NT2/D1 (cell line): ENCODE data around the gene CELSR1.
"Not testable (repeated sequence)": the region's sequence is repeated elsewhere in the genome, so short reads cannot be mapped to it uniquely, and the experiment has no call there.

ENCODE experiments used
- DNase-seq: peaks from one replicate; pipeline ENCODE4 v3.0.0-alpha.2; 2011; ENCODE audit warnings: low read depth, low spot score
- H3K27me3 ChIP-seq: 2 replicates; pipeline ENCODE4 v1.6.0; 2011; ENCODE audit warnings: mild to moderate bottlenecking; ENCODE audit not compliant: insufficient read length, insufficient read depth
- H3K36me3 ChIP-seq: 2 replicates; pipeline ENCODE4 v1.6.1; 2011; ENCODE audit warnings: mild to moderate bottlenecking, low read length, mixed read lengths; ENCODE audit not compliant: insufficient read depth, insufficient read length
- H3K4me1 ChIP-seq: 2 replicates; pipeline ENCODE4 v1.5.1; 2011; ENCODE audit not compliant: insufficient read depth, insufficient read length
- H3K4me3 ChIP-seq: 2 replicates; pipeline ENCODE4 v1.5.1; 2011; ENCODE audit warnings: low read depth; ENCODE audit not compliant: insufficient read length
- H3K9ac ChIP-seq: 2 replicates; pipeline ENCODE4 v1.6.0; 2011; ENCODE audit warnings: low read depth; ENCODE audit not compliant: insufficient read length
- H3K9me3 ChIP-seq: 2 replicates; pipeline ENCODE4 v1.5.1; 2011; ENCODE audit warnings: mild to moderate bottlenecking, low read length; ENCODE audit not compliant: insufficient read depth
- SUZ12 ChIP-seq: IDR thresholded peaks from 2 replicates; pipeline ENCODE4 v1.6.1; 2011; ENCODE audit not compliant: insufficient read length, insufficient read depth; ENCODE audit errors: extremely low read depth
- YY1 ChIP-seq: IDR thresholded peaks from 2 replicates; pipeline ENCODE4 v1.6.1; 2011; ENCODE audit not compliant: insufficient read length, insufficient read depth
- ZNF274 ChIP-seq: IDR thresholded peaks from 2 replicates; pipeline ENCODE4 v1.6.1; 2011; ENCODE audit warnings: mild to moderate bottlenecking, low read depth, low read length

The CELSR1 gene

GRCh38 chr22:46402505-46402904 lies 134.9 kb downstream of the CELSR1 start:
- H3K9me3 ChIP-seq = no peaks in the 10 kb centered on the region
- peaks cover 2% of the 10 kb centered on the region for H3K36me3 ChIP-seq
- H3K4me1 ChIP-seq = no peaks in the 10 kb centered on the region
- no peak overlapping the region for H3K9ac ChIP-seq
- H3K27me3 ChIP-seq = no peaks in the 10 kb centered on the region
- TF ChIP-seq SUZ12 = no peak
- TF ChIP-seq YY1 = no peak
- TF ChIP-seq ZNF274 = no peak
- DNase-seq = no peak
- H3K4me3 ChIP-seq = no peak overlapping the region

- Histone ChIP-seq H3K9me3 (no peaks in the 10 kb centered on the region), H3K4me3 (no peak overlapping the region), H3K27me3 (no peaks in the 10 kb centered on the region), H3K9ac (no peak overlapping the region), H3K4me1 (no peaks in the 10 kb centered on the region), H3K36me3 (no peaks in the 10 kb centered on the region)
- DNase-seq = no peak
- TF ChIP-seq ZNF274 = no peak
- no peak for TF ChIP-seq SUZ12
- TF ChIP-seq YY1 = no peak
Measured at GRCh38 chr22:46401370-46401769, 136.1 kb downstream of the CELSR1 start.

DNA sequence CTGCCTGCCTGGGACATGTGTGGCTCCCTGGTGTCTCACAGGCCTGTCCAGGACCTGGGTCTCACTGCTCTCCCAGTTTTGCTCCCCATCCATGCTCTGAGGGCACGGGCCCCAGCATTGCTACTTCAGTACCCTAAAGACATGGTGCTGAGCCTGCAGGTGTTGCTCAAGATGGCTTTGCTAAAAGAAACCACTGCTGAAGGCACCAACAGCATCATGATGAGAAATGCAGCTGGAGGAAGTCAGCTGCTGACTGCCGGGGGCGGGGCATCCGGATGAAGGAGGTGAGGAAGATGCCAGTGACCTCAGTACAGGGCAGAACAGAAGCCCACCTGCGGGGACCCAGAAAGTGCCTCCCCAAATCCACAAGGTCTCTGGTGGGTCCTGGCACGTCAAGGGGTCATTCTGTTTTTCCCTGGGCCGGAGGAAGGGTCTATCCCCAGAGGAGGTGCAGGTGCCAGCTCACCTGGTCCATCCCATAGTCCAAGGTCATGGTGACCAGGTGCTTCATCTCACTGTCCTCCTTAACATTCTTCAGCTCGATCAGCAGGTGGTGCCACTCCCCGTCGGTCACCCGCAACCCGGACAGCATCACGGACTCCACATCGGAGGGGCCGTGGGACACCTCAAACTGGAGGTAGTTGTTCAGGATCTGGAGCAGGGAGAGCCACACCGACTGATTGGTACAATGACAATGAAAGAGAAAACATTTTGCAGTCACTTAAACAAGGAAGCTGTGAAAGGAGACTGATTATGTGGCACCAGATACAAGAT lies 138.0 kb downstream of the CELSR1 start:
- Histone ChIP-seq H3K9me3 (no peaks in the 10 kb centered on the region), H3K4me3 (no peak overlapping the region), H3K9ac (no peak overlapping the region), H3K27me3 (no peaks in the 10 kb centered on the region), H3K4me1 (no peaks in the 10 kb centered on the region), H3K36me3 (no peaks in the 10 kb centered on the region)
- TF ChIP-seq SUZ12 = no peak
- no peak for TF ChIP-seq YY1
- no peak for TF ChIP-seq ZNF274
- DNase-seq = no peak

DNA sequence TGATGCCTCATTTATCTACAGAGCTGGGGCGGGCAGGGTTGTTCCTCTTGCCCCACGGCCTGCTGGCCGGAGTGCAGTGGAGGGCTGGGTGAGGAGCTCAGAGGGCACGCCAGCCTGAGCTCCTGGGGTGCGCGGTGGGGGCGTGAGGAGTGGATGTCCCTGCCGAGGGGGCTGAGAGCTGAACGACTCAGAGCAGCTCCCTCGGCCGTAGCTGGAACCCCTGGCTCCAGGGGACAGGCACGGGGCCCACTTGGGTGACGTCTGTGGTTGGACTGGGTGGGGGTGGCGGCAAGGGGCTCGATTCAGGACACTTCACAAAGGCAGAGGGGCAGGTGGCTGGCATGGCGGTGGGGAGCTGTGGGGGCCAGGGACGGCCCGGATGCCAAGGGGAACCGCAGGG lies 139.5 kb downstream of the CELSR1 start:
- H3K4me3 ChIP-seq = no peak overlapping the region
- no peaks in the 10 kb centered on the region for H3K4me1 ChIP-seq
- H3K9me3 ChIP-seq = no peaks in the 10 kb centered on the region
- H3K36me3 ChIP-seq = peaks cover 5% of the 10 kb centered on the region
- DNase-seq = no peak
- H3K27me3 ChIP-seq = no peaks in the 10 kb centered on the region
- H3K9ac ChIP-seq = no peak overlapping the region
- no peak for TF ChIP-seq SUZ12
- TF ChIP-seq YY1 = no peak
- no peak for TF ChIP-seq ZNF274

DNA sequence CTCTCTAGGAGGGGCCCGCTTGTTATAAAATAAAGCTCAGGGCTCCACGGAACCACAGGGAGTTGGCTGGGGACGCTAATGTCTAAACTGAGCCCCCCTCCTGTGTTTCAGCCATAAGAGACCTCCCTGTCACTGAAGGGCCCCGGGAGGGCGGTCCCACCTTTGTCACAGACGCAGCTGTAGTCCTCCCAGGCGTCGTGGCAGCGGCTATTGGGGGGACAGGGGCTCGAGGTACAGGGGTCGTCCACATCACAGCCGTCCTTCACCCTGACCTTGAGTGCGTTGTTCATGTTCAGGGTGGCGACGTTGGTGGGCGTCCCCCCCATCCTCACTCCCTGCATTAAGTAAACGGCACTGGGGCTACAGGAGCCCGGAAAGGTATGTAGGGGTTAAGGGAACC lies 139.9 kb downstream of the CELSR1 start:
- Histone ChIP-seq H3K4me1 (no peaks in the 10 kb centered on the region), H3K27me3 (no peaks in the 10 kb centered on the region), H3K4me3 (no peak overlapping the region), H3K9me3 (no peaks in the 10 kb centered on the region), H3K9ac (no peak overlapping the region), H3K36me3 (peaks cover 10% of the 10 kb centered on the region)
- DNase-seq = no peak
- no peak for TF ChIP-seq SUZ12
- TF ChIP-seq ZNF274 = no peak
- no peak for TF ChIP-seq YY1

GRCh38 chr22:46397049-46397448 lies 140.4 kb downstream of the CELSR1 start:
- not testable (repeated sequence) for H3K36me3 ChIP-seq, H3K9ac ChIP-seq, DNase-seq, H3K27me3 ChIP-seq, H3K4me1 ChIP-seq, H3K9me3 ChIP-seq, H3K4me3 ChIP-seq

GRCh38 chr22:46395145-46395544 lies 142.3 kb downstream of the CELSR1 start:
- peaks cover 2% of the 10 kb centered on the region for H3K4me1 ChIP-seq
- no peaks in the 10 kb centered on the region for H3K9me3 ChIP-seq
- no peaks in the 10 kb centered on the region for H3K27me3 ChIP-seq
- no peak overlapping the region for H3K9ac ChIP-seq
- peaks cover 10% of the 10 kb centered on the region for H3K36me3 ChIP-seq
- TF ChIP-seq YY1 (no peak), ZNF274 (no peak), SUZ12 (no peak)
- H3K4me3 ChIP-seq = no peak overlapping the region
- DNase-seq = no peak

DNA sequence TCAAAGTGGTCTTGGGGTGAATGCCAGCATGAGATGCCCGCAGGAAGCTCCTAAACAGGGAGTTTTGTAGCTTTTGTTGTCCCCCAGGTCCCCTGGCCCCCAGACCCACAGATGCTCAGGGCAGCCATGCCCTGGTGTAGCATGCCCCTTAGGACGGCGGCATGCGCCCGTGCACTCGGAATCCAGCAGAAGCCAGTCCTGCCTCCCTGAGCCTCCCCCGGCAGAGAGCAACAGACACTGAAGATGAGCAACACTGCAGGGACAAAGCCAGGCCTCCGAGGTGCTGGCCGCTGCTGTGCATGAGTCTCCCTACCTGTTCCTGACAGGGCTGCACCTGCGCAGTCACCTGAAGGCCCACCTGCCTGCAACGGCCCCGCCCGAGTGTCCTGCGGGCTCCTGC lies 142.8 kb downstream of the CELSR1 start:
- Histone ChIP-seq H3K4me1 (peaks cover 2% of the 10 kb centered on the region), H3K4me3 (no peak overlapping the region), H3K36me3 (peaks cover 10% of the 10 kb centered on the region), H3K9me3 (no peaks in the 10 kb centered on the region), H3K9ac (no peak overlapping the region), H3K27me3 (no peaks in the 10 kb centered on the region)
- DNase-seq = no peak
- TF ChIP-seq SUZ12 (no peak), ZNF274 (no peak), YY1 (no peak)
